ENCODE data around the gene ODF2. TPM values are rescaled to one million over a fixed set of nuclear protein-coding genes. Genes with fewer than 3 reads are reported as not detected.

ODF2 gene
- polyA plus RNA-seq, 1 donor (not counting 4 experiments of a cell fraction or from before 2014, with no cell fraction given), result 14.0 TPM

GRCh38 chr9:128448746-128449145 lies 7.1 kb upstream of the ODF2 start:
- Histone ChIP-seq H3K9me1 (ENCODE audit: control insufficient read depth, extremely low read depth, insufficient read depth, low read length) (no peaks in the 10 kb centered on the region), H3K4me2 (ENCODE audit: control insufficient read depth, extremely low read depth, insufficient read depth, low read depth, low read length) (no peak overlapping the region), H3K27me3 (ENCODE audit: control insufficient read depth, extremely low read depth, insufficient read depth, low read length) (no peaks in the 10 kb centered on the region), H3K36me3 (ENCODE audit: control insufficient read depth in 2 of 2, extremely low read depth in 1 of 2, insufficient read depth in 2 of 2, low read length in 2 of 2) (no peaks in the 10 kb centered on the region), H2AFZ (ENCODE audit: control insufficient read depth, low read length) (no peak overlapping the region), H3K9ac (ENCODE audit: control insufficient read depth, extremely low read depth, insufficient read depth, low read length) (no peak overlapping the region), H3K4me3 (ENCODE audit: control insufficient read depth in 2 of 3, extremely low read depth in 1 of 3, insufficient read depth in 2 of 3, low read depth in 1 of 3, low read length in 3 of 3) (no peak overlapping the region), H3K79me2 (ENCODE audit: control insufficient read depth, insufficient read depth, low read length) (no peaks in the 10 kb centered on the region), H3K4me1 (ENCODE audit: control insufficient read depth, extremely low read depth, insufficient read depth, low read length) (no peaks in the 10 kb centered on the region), H3K9me3 (ENCODE audit: control insufficient read depth, low read depth, low read length) (no peaks in the 10 kb centered on the region), H3K27ac (ENCODE audit: control insufficient read depth, insufficient read depth, low read length) (no peak overlapping the region), H4K20me1 (ENCODE audit: control insufficient read depth, extremely low read depth, insufficient read depth, low read length) (no peaks in the 10 kb centered on the region)
- DNase-seq (ENCODE audit: low read depth, low spot score), result no peak
- FAIRE-seq, result no peak
- dilution Hi-C loops (cut with MboI; ENCODE audit: extremely low pct_ligation_motif_present, low sequenced_read_pairs), result no loop called here
- no peak for TF ChIP-seq EZH2 (IDR thresholded peaks at IDR 0.05; ENCODE audit: low read length)
- TF ChIP-seq, protein P1, sequence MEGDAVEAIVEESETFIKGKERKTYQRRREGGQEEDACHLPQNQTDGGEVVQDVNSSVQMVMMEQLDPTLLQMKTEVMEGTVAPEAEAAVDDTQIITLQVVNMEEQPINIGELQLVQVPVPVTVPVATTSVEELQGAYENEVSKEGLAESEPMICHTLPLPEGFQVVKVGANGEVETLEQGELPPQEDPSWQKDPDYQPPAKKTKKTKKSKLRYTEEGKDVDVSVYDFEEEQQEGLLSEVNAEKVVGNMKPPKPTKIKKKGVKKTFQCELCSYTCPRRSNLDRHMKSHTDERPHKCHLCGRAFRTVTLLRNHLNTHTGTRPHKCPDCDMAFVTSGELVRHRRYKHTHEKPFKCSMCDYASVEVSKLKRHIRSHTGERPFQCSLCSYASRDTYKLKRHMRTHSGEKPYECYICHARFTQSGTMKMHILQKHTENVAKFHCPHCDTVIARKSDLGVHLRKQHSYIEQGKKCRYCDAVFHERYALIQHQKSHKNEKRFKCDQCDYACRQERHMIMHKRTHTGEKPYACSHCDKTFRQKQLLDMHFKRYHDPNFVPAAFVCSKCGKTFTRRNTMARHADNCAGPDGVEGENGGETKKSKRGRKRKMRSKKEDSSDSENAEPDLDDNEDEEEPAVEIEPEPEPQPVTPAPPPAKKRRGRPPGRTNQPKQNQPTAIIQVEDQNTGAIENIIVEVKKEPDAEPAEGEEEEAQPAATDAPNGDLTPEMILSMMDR (optimal IDR thresholded peaks at IDR 0.05 in 1 of 3, IDR thresholded peaks at IDR 0.05 in 1 of 3, conservative IDR thresholded peaks at IDR 0.05 in 1 of 3; ENCODE audit: extremely low read depth in 1 of 3, insufficient read depth in 2 of 3, low read length in 3 of 3), result no peak

DNA sequence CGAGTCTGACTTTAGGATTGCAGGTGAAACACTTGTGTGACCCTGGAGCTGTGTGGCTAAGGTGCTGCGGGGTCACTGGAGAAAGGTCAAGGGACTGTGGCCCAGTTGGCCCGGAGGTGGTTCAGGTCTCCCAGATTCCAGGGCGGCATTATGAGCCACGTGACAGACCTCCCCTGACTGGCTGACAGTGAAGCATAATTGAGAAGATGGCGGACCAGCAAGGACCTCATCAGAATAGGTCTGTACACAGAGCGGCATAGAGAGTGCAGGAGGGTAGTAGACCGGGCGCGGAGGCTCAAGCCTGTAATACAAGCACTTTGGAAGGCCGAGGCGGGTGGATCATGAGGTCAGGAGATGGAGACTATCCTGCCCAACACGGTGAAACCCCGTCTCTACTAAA lies 815 bp upstream of the ODF2 start:
- Histone ChIP-seq H3K9ac (ENCODE audit: control insufficient read depth, extremely low read depth, insufficient read depth, low read length) (no peak overlapping the region), H4K20me1 (ENCODE audit: control insufficient read depth, extremely low read depth, insufficient read depth, low read length) (no peaks in the 10 kb centered on the region), H3K4me2 (ENCODE audit: control insufficient read depth, extremely low read depth, insufficient read depth, low read depth, low read length) (no peak overlapping the region), H3K9me1 (ENCODE audit: control insufficient read depth, extremely low read depth, insufficient read depth, low read length) (no peaks in the 10 kb centered on the region), H3K9me3 (ENCODE audit: control insufficient read depth, low read depth, low read length) (no peaks in the 10 kb centered on the region), H3K27me3 (ENCODE audit: control insufficient read depth, extremely low read depth, insufficient read depth, low read length) (no peaks in the 10 kb centered on the region), H3K36me3 (ENCODE audit: control insufficient read depth in 2 of 2, extremely low read depth in 1 of 2, insufficient read depth in 2 of 2, low read length in 2 of 2) (peaks cover 2 to 11% of the 10 kb centered on the region in 2 experiments), H3K79me2 (ENCODE audit: control insufficient read depth, insufficient read depth, low read length) (peaks cover 10% of the 10 kb centered on the region), H3K27ac (ENCODE audit: control insufficient read depth, insufficient read depth, low read length) (no peak overlapping the region), H3K4me3 (ENCODE audit: control insufficient read depth in 2 of 3, extremely low read depth in 1 of 3, insufficient read depth in 2 of 3, low read depth in 1 of 3, low read length in 3 of 3) (no peak overlapping the region), H2AFZ (ENCODE audit: control insufficient read depth, low read length) (peak overlapping the region; percentile 15), H3K4me1 (ENCODE audit: control insufficient read depth, extremely low read depth, insufficient read depth, low read length) (peaks cover 10% of the 10 kb centered on the region)
- no peak for TF ChIP-seq EZH2 (IDR thresholded peaks at IDR 0.05; ENCODE audit: low read length)
- TF ChIP-seq, protein P1 (optimal IDR thresholded peaks at IDR 0.05 in 1 of 3, IDR thresholded peaks at IDR 0.05 in 1 of 3, conservative IDR thresholded peaks at IDR 0.05 in 1 of 3; ENCODE audit: extremely low read depth in 1 of 3, insufficient read depth in 2 of 3, low read length in 3 of 3), result no peak
- DNase-seq (ENCODE audit: low read depth, low spot score), result no peak
- no peak for FAIRE-seq
- dilution Hi-C loops (cut with MboI; ENCODE audit: extremely low pct_ligation_motif_present, low sequenced_read_pairs), result no loop called here

Measured in keratinocyte (primary cell).